ENCODE data around the gene ERGIC1.
"Not testable (repeated sequence)": the region's sequence is repeated elsewhere in the genome, so short reads cannot be mapped to it uniquely, and the experiment has no call there.

The ERGIC1 gene

DNA sequence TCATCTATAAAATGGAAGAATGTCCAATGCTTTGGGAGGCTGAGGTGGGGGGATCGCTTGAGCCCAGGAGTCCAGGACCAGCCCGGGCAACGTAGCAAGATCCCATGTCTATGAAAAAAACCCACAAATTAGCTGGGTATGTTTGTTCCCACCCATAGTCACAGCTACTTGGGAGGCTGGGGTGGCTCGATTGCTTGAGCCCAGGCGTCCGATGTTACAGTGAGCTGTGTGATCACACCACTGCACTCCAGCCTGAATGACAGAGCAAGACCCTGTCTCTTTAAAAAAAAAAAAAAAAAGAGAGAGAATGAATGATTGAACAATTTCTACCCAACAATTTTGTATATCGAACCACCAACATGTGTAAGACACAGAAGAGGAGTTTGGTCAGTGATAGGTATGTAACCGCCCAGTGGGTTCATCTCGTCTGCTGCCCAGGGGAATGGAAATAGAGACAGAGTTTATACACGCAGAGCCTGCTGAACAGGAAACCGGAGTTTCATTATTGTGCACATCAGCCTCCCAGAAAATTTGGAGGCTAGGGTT is 26.2 kb upstream of the ERGIC1 start:
- Histone ChIP-seq H3K4me2 (no peak overlapping the region), H3K4me3 (IDR thresholded peaks at IDR 0.05; ENCODE audit: insufficient read depth, low read depth, low read length) (no peak overlapping the region), H3K79me2 (ENCODE audit: insufficient read depth, low read depth) (no peaks in the 10 kb centered on the region), H3K27ac (no peak overlapping the region), H2AFZ (ENCODE audit: low read depth) (no peak overlapping the region), H3K36me3 (ENCODE audit: insufficient read depth) (no peaks in the 10 kb centered on the region), H3K4me1 (ENCODE audit: low read depth, poor library complexity, severe bottlenecking) (no peaks in the 10 kb centered on the region), H4K20me1 (ENCODE audit: insufficient read depth) (no peaks in the 10 kb centered on the region), H3K9ac (no peak overlapping the region), H3K27me3 (ENCODE audit: insufficient read depth, low read depth) (no peaks in the 10 kb centered on the region)
- TF ChIP-seq, protein P1, sequence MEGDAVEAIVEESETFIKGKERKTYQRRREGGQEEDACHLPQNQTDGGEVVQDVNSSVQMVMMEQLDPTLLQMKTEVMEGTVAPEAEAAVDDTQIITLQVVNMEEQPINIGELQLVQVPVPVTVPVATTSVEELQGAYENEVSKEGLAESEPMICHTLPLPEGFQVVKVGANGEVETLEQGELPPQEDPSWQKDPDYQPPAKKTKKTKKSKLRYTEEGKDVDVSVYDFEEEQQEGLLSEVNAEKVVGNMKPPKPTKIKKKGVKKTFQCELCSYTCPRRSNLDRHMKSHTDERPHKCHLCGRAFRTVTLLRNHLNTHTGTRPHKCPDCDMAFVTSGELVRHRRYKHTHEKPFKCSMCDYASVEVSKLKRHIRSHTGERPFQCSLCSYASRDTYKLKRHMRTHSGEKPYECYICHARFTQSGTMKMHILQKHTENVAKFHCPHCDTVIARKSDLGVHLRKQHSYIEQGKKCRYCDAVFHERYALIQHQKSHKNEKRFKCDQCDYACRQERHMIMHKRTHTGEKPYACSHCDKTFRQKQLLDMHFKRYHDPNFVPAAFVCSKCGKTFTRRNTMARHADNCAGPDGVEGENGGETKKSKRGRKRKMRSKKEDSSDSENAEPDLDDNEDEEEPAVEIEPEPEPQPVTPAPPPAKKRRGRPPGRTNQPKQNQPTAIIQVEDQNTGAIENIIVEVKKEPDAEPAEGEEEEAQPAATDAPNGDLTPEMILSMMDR (conservative IDR thresholded peaks at IDR 0.05; ENCODE audit: low read depth, low read length), result no peak

- TF ChIP-seq, protein P1 (conservative IDR thresholded peaks at IDR 0.05; ENCODE audit: low read depth, low read length), result no peak
- no peaks in the 10 kb centered on the region for H3K4me1 ChIP-seq (ENCODE audit: low read depth, poor library complexity, severe bottlenecking)
- no peak overlapping the region for H3K9ac ChIP-seq
- no peaks in the 10 kb centered on the region for H3K36me3 ChIP-seq (ENCODE audit: insufficient read depth)
- H3K4me2 ChIP-seq, result no peak overlapping the region
- no peaks in the 10 kb centered on the region for H4K20me1 ChIP-seq (ENCODE audit: insufficient read depth)
- no peak overlapping the region for H3K27ac ChIP-seq
- H3K79me2 ChIP-seq (ENCODE audit: insufficient read depth, low read depth), result no peaks in the 10 kb centered on the region
- no peak overlapping the region for H3K4me3 ChIP-seq (IDR thresholded peaks at IDR 0.05; ENCODE audit: insufficient read depth, low read depth, low read length)
- H3K27me3 ChIP-seq (ENCODE audit: insufficient read depth, low read depth), result no peaks in the 10 kb centered on the region
- no peak overlapping the region for H2AFZ ChIP-seq (ENCODE audit: low read depth)
These were observed 24.3 kb upstream of the ERGIC1 start for GRCh38 chr5:172809774-172810173.

DNA sequence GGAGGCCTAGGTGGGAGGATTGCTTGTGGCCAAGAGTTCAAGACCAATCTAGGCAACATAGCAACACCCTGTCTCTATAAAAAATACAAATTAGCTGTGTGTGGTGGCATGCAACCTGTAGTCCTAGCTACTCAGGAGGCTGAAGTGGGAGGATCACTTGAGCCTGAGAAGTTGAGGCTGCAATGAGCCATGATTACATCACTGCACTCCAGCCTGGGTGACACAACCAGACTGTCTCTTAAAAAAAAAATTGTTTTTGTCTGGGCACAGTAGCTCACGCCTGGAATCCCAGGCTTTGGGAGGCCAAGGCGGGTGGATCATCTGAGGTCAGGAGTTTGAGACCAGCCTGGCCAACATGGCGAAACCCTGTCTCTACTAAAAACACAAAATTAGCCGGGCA is 23.1 kb upstream of the ERGIC1 start:
- not testable (repeated sequence) for H3K9ac ChIP-seq; H3K4me3 ChIP-seq (IDR thresholded peaks at IDR 0.05; ENCODE audit: insufficient read depth, low read depth, low read length); H3K4me1 ChIP-seq (ENCODE audit: low read depth, poor library complexity, severe bottlenecking); H3K27ac ChIP-seq; H3K4me2 ChIP-seq; H2AFZ ChIP-seq (ENCODE audit: low read depth); H3K79me2 ChIP-seq (ENCODE audit: insufficient read depth, low read depth); H4K20me1 ChIP-seq (ENCODE audit: insufficient read depth); H3K27me3 ChIP-seq (ENCODE audit: insufficient read depth, low read depth); H3K36me3 ChIP-seq (ENCODE audit: insufficient read depth)

DNA sequence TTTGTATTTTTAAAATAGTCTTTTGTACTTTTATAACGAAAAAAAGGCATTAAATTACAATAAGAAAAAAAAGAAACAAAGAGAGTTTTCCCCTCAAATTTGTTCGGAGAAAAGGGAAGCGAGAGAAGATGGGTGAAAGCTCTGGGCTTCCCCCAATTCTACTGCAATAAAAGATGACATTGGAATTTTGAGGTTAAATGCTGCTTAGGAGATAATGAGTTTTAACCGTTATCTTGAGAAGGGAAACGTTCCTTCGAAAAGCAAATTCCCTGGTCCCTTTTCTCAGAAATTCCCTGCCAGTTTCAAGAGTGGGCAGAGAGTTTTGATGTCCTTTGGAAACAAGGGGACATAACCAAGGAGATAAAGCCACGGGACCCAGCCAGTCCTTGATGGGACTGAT is 18.4 kb upstream of the ERGIC1 start:
- H3K27ac ChIP-seq, result no peak overlapping the region
- no peaks in the 10 kb centered on the region for H3K27me3 ChIP-seq (ENCODE audit: insufficient read depth, low read depth)
- H3K4me2 ChIP-seq, result no peak overlapping the region
- H3K79me2 ChIP-seq (ENCODE audit: insufficient read depth, low read depth), result no peaks in the 10 kb centered on the region
- no peak overlapping the region for H3K4me3 ChIP-seq (IDR thresholded peaks at IDR 0.05; ENCODE audit: insufficient read depth, low read depth, low read length)
- H3K4me1 ChIP-seq (ENCODE audit: low read depth, poor library complexity, severe bottlenecking), result no peaks in the 10 kb centered on the region
- TF ChIP-seq, protein P1 (conservative IDR thresholded peaks at IDR 0.05; ENCODE audit: low read depth, low read length), result no peak
- no peaks in the 10 kb centered on the region for H4K20me1 ChIP-seq (ENCODE audit: insufficient read depth)
- H2AFZ ChIP-seq (ENCODE audit: low read depth), result no peak overlapping the region
- no peaks in the 10 kb centered on the region for H3K36me3 ChIP-seq (ENCODE audit: insufficient read depth)
- no peak overlapping the region for H3K9ac ChIP-seq

DNA sequence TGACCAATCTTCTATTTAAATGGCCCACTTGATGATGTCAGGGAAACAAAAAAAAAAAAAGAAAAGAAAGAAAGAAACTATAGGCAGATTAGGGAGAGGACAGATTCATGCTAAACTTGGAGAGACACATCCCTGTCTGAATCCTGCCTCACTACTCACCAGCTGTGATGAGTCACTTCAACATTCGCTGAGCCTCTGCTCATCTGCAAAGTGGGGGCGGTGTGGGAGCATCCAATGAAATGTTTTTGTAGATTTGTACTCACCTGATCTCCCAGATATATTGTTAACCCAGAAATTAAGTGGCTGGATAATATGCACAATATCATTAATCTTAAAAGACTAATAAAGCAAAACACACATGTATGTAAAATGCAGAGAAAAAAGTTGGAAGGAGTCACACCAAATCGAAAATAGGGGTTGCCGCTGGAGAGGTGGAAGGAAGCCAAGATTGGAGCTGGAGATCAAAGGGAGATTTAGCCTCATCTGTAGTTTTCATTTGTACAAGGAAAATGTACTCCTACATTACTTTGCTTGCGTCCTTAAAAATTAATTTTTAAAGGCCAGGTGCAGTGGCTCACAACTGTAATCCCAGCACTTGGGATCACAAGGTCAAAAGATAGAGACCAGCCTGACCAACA is 17.0 kb upstream of the ERGIC1 start:
- Histone ChIP-seq H3K9ac (no peak overlapping the region), H3K27ac (no peak overlapping the region), H3K36me3 (ENCODE audit: insufficient read depth) (no peaks in the 10 kb centered on the region), H3K79me2 (ENCODE audit: insufficient read depth, low read depth) (no peaks in the 10 kb centered on the region), H3K27me3 (ENCODE audit: insufficient read depth, low read depth) (no peaks in the 10 kb centered on the region), H3K4me2 (no peak overlapping the region), H3K4me3 (IDR thresholded peaks at IDR 0.05; ENCODE audit: insufficient read depth, low read depth, low read length) (no peak overlapping the region), H2AFZ (ENCODE audit: low read depth) (no peak overlapping the region), H3K4me1 (ENCODE audit: low read depth, poor library complexity, severe bottlenecking) (no peaks in the 10 kb centered on the region), H4K20me1 (ENCODE audit: insufficient read depth) (no peaks in the 10 kb centered on the region)
- TF ChIP-seq, protein P1 (conservative IDR thresholded peaks at IDR 0.05; ENCODE audit: low read depth, low read length), result no peak

Data from KMS-11 (cell line).